Measurements from ENCODE around the gene PSMB11.

Gene PSMB11

DNA sequence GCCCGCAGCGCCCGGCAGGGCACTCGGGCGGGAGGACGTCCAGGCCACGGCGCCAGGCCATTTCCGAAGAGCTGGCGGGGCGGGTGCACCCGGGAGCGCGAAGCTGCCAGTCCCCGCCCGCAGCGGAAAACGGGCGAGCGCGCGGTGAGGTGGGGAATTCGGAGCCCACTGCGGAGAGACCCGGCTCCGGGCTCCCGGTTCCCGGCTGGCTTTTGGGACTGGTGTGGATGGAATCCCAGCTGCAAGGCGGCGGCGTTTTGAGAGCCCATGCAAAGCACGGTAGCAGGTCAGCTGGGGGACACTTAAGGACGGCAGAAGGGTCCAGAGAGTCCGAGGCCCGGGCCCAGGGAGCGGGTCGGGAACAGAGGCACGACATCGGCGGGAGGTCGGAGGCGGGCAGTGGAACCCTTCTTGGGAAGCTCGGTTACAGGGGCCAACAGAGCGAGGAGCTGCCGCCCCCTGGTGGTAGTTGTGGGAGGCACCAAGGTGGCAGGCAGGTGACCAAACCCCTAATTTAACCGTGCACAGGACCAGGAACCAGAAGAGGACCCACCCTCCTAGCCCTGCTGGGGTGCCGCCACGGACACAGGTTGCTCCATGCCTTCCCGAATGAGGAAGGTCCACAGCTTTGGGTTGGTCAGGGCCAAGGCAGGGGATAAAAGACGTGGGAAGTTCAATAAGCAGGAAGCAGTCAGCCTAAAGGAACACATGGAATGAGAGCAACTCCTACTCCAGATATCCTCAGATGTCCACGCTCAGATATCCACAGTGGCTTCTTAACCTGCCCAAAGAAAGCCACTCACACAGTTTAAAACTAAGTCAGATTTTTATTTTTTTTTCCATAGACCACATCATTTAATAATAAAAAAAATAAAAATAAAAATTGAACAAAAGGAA, 16.0 kb downstream of the PSMB11 start:
- peak; percentile 75 to 80 for DNase-seq (ENCODE audit: low read depth in 2 of 2, low spot score in 1 of 2)

DNA sequence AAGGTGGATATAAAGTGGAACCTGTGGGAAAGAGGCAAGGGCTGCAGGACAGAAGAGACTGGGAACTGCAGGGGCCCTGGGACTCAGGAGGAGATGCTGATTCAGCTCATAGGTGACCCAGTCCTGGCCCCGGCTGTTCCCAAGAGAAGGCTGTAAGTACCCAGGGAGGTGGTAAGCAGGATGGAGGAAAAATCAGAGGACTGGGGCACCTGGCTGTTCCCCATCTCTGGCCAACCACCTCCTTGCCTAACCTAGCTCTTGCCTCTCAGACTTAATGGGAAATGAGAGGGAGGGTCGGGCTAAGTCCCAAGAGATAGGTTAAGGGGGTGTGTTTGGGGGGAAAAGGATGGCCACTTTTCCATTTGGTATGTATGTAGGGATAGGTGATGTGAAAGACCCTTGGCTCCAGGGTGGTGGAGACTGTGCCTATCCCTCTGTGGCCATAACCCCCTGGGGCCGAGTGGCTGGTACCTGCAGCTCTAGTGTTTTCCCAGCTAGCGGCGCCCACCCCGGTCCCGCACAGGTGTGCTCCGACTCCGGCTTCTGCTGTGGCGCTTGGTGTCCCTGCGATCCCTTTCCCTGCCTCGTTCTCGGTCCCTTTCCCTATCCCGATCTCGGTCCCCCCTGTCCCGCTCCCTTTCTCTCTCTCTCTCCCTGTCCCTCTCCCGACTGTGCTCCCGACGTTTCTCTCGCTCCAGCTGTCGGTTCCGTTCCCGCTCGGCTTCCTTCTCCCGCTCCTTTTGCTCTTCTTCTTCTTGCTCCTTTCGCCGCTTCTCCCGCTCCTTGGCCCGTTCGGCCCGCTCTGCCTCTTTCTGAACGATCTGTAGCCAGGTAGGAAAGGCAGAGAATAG, 16.9 kb downstream of the PSMB11 start:
- DNase-seq (ENCODE audit: low read depth in 2 of 2, low spot score in 1 of 2): no peak

DNA sequence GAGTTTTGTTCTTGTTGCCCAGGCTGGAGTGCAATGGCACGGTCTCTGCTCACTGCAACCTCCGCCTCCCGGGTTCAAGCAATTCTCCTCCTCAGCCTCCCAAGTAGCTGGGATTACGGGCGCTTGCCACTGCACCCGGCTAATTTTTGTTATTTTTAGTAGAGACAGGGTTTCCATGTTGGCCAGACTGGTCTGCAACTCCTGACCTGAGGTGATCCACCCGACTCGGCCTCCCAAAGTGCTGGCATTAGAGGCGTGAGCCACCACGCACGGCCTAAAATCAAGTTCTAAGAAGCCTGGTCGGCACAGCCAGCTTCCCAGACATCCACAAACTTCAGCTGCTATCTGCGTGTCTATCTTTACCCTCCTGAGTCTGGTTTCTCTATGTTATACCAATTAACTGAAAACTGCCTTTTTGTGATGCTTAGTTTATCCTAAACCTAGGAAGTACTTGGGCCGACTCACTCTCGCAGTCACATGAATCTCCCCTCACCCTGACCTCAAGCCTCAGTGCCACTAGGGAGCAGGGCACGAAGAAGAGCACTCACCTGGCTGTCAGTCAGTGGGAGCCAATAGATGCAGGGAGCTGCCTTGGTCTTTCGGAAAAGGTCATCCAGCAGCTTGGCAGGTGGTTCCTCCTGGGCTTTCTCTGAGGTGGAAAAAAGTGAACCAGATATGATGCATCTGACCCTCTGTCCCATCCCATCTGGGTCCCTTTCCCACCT, 18.7 kb downstream of the PSMB11 start:
- DNase-seq (ENCODE audit: low read depth in 2 of 2, low spot score in 1 of 2): no peak

DNA sequence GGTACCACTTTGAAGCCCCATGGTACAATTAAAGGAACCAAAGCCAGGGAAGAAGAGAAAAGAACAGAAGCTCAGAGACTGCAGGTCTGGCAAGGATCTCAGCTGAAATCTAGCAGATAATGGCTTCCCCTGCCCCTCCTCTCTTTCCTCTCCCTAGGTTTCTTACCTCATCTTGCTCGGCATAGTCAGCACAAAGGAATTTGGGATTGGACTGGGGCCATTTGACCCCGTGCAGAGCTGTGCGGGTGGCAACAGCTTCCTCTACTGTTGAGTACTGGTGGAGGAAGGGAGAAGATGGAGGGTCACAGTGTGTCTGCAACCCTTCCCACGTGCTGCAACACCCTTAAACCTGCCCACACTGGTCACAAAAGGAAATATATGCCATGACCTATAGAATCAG, 20.0 kb downstream of the PSMB11 start:
- DNase-seq (ENCODE audit: low read depth in 2 of 2, low spot score in 1 of 2): no peak

DNA sequence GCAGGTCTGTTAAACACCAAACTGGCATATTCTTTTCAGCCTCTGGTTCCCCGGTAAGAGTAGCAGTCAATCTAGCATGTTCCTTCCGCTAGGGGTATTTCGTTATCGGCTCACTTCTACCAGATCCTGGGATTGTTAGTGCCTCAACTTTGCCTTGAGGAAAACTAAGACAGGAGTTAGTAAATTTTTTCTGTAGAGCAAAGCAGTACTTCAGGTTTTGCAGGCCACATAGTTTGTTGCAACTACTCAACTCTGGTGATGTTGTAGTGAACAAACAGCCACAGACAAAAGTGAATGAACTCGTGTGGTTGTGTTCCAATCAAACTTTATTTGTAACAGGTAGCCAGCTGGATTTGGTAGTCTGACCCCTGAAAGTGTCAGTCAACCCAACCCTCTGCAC, 21.6 kb downstream of the PSMB11 start:
- DNase-seq (ENCODE audit: low read depth in 2 of 2, low spot score in 1 of 2): no peak

DNA sequence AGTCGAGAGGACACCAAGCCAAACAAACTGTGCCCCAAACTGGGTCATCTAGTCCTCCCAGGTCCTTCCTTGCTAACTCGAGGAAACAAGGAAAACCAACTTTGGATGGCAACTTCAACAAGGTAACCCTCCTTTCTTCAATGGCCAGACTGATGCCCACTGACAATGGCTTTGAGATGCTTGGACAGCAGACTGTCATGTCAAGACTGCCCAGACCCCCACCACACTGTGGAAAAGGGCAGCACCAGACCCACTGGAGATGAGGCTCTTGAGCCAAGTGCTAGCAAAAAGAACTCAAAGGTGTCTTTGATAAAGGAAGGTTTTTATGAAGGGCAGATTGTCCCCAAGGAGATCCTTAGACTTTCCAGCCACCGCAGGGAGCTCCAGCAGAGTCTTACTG, 24.4 kb downstream of the PSMB11 start:
- DNase-seq (ENCODE audit: low read depth in 2 of 2, low spot score in 1 of 2): no peak

DNA sequence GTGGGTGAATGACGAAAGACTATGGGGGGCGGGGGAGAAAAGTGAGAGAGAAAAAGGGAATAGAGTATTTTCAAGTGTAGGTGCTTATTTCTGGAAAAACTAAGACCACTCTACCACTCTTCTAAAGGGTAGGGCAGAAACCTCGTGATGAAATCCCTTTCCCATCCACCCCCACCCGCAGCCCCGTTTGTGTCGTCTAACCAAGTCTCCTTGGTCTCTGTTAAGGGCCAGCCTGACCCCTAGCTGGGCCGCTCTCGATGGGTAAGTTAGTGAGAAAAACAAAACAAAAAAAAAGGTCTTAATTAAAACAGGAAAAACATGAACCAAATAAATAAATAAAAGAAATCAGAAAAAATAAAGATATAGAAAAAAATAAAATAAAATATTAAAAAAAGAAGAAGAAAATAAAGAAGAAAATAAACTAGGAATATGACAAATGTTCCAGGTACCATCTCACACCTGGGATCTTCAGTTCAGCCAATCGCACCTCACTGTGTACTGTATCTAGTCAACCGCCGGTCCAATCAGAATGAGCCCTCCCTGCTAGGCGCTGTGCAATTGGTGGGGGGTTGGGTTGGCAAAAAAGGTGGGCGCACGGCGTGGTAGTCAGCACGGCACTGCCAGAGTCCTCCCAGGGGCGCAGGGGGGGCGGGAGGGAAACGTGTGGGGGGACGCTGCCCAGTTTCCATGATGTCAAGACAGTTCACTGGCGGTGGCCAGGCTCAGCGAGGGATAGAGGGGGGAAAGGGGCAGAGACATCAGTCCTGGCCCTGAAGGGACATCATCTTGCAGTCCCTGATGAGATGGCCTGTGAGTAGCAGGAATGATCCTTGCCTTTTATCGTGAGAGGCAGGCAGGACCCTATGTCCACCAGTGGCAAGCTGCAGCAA, 25.1 kb downstream of the PSMB11 start:
- DNase-seq (ENCODE audit: low read depth in 2 of 2, low spot score in 1 of 2): no peak

DNA sequence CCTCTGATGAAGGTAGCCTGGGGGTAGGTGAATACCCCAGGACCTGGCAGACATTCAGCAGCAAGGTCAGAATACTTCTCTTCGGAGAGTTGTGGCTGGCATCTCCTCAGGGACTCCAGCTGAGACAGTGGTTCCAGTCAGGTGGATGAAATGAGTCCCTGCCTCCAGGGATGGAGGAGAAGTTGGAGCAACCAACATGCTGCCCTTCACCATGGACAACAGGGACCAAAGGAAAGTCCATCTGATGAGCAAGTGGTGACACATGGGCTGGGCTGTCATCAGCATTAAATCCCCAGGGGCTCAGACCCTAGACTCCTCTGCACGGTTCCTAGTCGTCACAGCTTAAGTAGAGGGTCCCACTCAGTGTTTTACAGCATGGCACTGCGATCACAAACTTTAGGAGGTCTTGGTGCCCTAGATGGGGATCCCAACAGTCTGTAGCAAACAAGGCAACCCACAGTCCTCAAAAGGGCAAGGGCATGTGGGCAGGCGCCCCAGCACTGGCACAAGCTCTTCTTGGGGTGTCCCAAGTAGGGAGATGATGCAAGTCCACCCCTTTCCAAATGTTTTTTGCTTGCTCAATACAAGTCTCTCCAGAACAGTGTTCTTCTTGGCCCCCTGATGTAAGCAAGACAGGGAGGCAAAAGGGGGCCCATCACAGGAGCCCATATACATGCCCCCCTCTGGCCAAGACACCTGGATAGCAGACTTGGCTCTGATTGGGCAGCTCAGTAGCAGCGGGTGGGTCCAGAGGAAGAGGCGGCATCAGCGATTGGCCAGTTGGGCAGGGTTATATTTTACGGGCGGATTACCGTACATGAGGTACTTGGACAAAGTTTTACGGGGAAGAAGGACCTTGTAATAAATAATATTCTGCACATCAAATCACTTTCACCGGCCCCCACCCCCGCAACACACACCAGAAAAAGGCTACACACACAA, 26.1 kb downstream of the PSMB11 start:
- no peak for DNase-seq (ENCODE audit: low read depth in 2 of 2, low spot score in 1 of 2)

DNA sequence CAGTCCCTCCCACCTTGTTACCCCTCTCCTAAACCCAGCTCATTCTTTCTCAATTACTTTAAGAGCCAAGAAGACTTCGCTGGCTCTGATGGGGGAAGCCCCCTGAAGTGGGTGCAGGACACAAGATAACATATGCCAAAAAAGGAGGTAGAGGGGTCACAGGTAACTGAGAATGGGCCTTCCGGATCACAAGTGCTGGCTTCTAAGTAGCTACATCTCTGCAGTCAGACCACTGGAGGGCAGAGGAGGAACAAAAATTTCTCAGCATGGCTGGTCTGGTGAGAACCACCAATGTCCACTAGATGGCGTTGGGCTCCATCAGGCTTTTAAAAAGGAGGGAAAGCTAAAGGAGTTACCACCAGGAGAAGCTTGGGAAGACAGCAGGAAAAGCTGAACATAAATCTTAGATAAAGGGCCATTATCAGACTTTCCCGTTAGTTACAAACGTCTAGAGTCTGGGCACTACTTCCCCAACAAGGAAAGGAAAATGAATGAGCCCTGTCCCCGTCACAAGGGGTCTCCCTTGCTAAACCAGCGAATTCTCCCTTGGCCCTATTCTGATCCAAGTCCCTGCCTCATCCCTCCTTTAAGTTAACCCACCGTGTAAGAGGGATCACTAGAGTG, 26.9 kb downstream of the PSMB11 start:
- DNase-seq (ENCODE audit: low read depth in 2 of 2, low spot score in 1 of 2): peak; percentile 27 to 37

DNA sequence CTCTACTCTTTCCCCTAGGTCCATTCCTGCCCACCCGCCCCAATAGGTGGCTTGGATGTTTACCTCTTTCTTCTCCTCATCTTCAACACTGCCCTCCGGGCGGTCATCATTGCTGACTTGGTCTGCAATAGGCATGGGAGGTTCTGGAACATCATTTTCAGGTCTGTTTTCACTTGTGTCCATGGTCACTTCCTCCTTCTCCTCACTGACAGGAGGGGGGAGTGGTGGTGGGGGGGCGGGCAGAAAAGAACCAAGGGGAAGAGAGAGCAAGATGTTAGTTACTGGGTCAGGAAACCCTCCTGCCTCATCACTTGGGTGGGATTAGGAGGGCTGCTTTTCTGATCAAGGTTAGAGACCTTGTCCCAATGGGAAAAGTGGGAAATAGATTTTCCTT, 27.4 kb downstream of the PSMB11 start:
- DNase-seq (ENCODE audit: low read depth in 2 of 2, low spot score in 1 of 2): no peak

DNA sequence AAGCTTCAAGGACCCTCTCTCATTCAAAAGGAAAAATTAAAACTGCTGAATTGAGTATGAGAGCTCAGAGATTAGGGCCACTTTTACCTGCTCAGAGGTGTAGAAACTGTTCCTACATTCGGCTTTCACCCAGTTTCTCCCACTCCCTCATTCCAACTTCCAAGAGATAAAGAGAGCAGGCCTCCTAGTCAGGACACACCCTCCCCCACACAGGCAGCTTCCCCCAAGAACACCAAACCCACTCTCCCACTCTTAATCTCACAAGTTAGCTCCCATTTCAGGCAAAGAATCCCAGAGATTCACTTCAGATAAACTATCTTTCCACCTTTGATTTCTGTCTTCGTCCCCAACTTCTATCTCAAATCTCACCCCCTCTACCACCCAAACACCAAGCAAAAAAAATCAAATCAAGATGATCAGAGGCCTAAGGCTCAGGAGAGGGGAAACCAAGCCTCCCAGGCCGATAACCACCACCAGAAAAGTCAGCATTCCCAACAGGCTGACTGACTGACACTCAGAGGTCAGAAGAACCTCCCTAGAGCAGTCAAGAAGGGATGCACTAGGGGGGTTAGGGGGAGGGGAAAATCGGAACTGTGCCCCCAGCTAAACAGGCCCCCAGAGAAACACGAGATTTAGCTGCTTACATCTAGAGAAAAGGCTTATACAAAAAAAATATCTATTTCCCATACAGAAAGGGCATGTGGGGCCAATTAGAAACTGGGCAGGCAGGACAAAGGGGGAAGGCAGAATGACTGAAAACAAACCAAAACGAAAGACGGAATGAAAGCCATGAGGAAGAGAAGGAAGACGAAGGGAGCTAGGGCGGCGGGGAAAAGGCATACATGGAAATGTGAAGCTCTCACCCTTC, 28.5 kb downstream of the PSMB11 start:
- no peak for DNase-seq (ENCODE audit: low read depth in 2 of 2, low spot score in 1 of 2)

DNA sequence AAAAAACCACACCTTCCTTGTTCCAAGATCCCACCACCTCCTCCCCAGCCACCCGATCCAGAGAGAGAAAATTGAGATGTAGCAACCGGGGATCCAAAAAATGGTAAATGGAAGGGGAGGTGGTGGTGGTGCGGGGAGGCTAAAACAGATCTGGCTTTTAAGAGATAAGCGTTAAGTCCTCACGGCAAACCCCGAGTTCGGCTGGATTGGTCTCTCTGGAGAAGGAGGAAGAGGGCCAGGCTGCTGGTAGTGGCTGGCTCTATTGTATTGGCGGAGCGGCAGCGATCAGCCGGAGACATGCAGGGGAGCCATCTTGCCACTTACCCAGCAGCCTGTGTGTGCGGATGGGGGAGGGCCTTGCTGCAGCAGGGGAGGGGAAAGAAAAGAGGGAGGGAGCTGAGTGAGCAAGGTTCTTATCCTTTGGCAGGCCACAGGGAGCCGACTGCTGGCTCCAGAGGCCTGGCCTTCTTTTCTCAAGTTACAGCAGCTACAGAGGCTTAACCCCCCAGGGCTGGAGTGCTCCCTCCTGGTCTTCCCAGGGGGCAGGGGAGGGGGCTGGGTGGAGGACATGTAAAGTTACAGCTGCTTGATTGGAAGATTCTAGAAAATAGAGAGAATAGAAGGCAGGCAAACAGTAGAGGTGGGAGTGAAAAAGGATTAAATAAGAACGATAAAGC, 29.4 kb downstream of the PSMB11 start:
- peak; percentile 28 to 43 for DNase-seq (ENCODE audit: low read depth in 2 of 2, low spot score in 1 of 2)

DNA sequence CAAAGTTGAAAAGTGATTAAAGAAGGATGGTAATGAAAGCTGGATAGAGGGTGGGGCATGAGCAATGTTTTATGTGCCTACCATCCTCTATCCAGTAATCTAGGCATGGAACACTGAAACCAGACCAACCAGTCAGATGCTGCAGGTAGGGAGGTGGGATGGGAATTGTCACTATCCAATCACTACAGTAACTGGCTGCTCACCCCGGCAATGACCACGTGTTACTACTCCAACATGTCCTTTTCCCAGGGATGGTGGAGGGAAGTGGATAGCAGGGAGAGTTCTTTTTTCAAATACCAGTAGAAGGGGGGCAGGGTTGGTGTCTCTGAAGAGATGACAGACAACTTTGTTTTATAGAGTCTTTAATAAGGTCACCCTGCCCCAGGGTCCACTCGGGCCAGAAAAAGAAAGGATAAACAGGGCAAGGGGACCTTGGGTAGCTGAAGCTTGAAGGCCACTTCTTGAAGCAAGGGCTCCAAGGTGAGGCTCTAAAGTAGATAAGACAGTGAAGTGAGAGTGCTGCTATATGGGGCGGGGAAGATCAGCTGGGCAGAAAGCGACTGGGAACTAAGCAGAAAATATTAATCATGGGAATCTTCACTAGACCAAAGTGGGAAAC, 30.0 kb downstream of the PSMB11 start:
- no peak for DNase-seq (ENCODE audit: low read depth in 2 of 2, low spot score in 1 of 2)

DNA sequence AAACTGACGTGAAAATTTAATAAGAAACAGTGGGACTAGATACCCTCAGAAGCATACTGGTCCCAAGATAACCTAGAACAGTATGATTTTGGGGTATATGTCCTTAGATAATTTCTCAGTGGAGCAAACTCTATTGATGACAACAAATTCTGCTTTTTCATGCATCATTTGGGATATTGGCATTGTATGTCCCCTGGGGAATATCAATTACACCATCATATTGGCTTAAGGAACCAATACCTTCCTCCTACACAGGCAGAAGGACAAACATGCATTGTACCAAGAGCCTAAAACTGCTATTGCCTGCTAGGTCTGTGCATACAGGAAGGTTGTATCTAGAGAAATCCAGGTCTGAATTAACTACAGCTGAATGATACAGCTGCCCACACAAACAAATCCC, 32.9 kb downstream of the PSMB11 start:
- no peak for DNase-seq (ENCODE audit: low read depth in 2 of 2, low spot score in 1 of 2)

DNA sequence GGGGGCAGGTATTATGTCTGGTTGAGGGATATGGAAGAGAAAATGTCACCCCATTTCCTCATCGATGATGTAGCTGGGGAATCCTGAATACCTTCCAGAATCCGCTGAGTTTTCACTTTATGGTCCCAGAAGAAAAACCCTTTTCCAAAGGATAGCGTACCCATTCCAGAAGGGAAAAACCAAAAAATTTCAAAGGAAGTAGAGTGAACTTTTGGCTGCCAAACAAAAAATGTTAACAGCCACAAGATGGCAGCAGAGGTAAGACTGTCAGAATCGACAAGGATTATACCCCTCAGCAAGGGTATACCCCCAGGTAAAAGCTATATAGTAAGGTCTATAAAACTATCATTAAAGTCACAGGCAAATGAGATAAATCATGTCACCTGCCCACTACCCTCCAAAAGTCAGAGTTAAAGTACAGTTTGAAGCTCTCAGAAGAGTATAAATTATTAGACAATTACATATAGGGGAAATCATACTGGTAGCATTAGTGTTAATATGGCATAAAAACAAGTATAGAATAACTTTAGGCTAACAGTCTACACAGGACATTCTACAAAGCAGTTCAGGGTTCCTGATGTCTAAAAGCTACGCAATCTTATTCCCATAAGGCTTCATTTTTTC, 34.9 kb downstream of the PSMB11 start:
- DNase-seq (ENCODE audit: low read depth in 2 of 2, low spot score in 1 of 2): no peak

DNA sequence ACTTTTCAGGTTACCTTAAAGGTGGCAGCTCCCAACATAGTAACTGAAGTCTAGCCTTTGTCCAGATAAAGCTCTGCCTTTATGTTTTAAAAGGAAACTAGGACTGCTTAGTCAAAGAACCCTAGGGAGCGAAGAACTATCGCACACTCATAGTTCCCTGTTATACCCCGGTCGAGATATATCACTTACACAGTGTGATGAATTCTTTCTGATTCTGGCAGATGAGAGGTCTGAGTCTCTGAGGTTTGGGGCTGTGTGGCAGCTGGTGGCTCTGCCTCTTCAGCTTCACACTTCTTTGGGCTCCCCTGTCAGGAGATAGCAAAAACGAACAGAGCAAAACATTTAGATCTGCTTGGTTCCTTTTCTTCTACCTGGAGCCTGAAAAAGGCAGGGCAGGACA, 36.0 kb downstream of the PSMB11 start:
- DNase-seq (ENCODE audit: low read depth in 2 of 2, low spot score in 1 of 2): no peak

DNA sequence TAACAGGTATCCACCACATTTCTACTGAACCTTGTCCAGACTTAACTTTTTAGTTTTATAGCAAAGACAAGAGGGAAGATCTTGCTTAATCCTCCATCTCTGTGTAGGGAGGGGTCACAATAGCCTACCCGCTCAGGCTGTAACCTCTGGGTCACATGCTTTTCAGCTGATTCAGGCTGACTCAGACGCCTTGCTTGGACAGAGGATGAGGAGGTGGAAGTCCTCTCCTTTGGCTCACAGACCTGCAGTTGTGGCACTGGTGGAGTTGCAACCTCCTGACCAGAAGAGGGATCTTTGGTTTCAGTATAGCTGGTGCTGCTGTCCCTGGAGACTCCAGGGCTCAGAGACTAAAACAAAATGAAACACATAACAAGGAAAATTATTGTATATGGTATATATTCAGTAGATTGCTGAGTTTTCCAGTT, 36.7 kb downstream of the PSMB11 start:
- no peak for DNase-seq (ENCODE audit: low read depth in 2 of 2, low spot score in 1 of 2)
